ENCODE measurements around the gene CELSR1.
"Not testable (repeated sequence)": the region's sequence is repeated elsewhere in the genome, so short reads cannot be mapped to it uniquely, and the experiment has no call there.

CELSR1 gene

GRCh38 chr22:46405901-46406300, 131.5 kb downstream of the CELSR1 start:
- H3K36me3 ChIP-seq (ENCODE audit: control insufficient read depth, insufficient read depth, low read length): peaks cover 2% of the 10 kb centered on the region; the same call in 1 of the 2 replicates
- WGBS (ENCODE audit: insufficient coverage, insufficient read length): no CpG with 5 or more reads among the region's 4 CpGs
- H3K4me3 ChIP-seq (ENCODE audit: low read length): no peak overlapping the region
- no peak overlapping the region for H3K27ac ChIP-seq (ENCODE audit: low read length)
- H3K4me1 ChIP-seq (ENCODE audit: control insufficient read depth, insufficient read depth, low read length): no peaks in the 10 kb centered on the region
- no peaks in the 10 kb centered on the region for H3K9me3 ChIP-seq (ENCODE audit: control insufficient read depth, insufficient read depth, low read length)
- DNase-seq (ENCODE audit: low read depth, low spot score): no peak
- no peaks in the 10 kb centered on the region; the same call in 1 of the 2 replicates for H3K27me3 ChIP-seq (ENCODE audit: control insufficient read depth, insufficient read depth, low read length)

- not testable (repeated sequence) for H3K27ac ChIP-seq (ENCODE audit: low read length); H3K4me3 ChIP-seq (ENCODE audit: low read length); H3K9me3 ChIP-seq (ENCODE audit: control insufficient read depth, insufficient read depth, low read length); H3K27me3 ChIP-seq (ENCODE audit: control insufficient read depth, insufficient read depth, low read length); H3K36me3 ChIP-seq (ENCODE audit: control insufficient read depth, insufficient read depth, low read length); DNase-seq (ENCODE audit: low read depth, low spot score); H3K4me1 ChIP-seq (ENCODE audit: control insufficient read depth, insufficient read depth, low read length)
- WGBS (ENCODE audit: insufficient coverage, insufficient read length): no CpG with 5 or more reads among the region's 7 CpGs
Observed at GRCh38 chr22:46403880-46404279, 133.5 kb downstream of the CELSR1 start.

GRCh38 chr22:46402505-46402904, 134.9 kb downstream of the CELSR1 start:
- H3K4me3 ChIP-seq (ENCODE audit: low read length): no peak overlapping the region
- WGBS (ENCODE audit: insufficient coverage, insufficient read length): no CpG with 5 or more reads among the region's 2 CpGs
- H3K27me3 ChIP-seq (ENCODE audit: control insufficient read depth, insufficient read depth, low read length): no peaks in the 10 kb centered on the region; the same call in 1 of the 2 replicates
- no peaks in the 10 kb centered on the region for H3K4me1 ChIP-seq (ENCODE audit: control insufficient read depth, insufficient read depth, low read length)
- H3K27ac ChIP-seq (ENCODE audit: low read length): no peak overlapping the region
- DNase-seq (ENCODE audit: low read depth, low spot score): no peak
- H3K9me3 ChIP-seq (ENCODE audit: control insufficient read depth, insufficient read depth, low read length): no peaks in the 10 kb centered on the region
- peaks cover 2% of the 10 kb centered on the region; the same call in 1 of the 2 replicates for H3K36me3 ChIP-seq (ENCODE audit: control insufficient read depth, insufficient read depth, low read length)

- Histone ChIP-seq H3K36me3 (ENCODE audit: control insufficient read depth, insufficient read depth, low read length) (peaks cover 2% of the 10 kb centered on the region; the same call in 1 of the 2 replicates), H3K4me1 (ENCODE audit: control insufficient read depth, insufficient read depth, low read length) (no peaks in the 10 kb centered on the region), H3K27me3 (ENCODE audit: control insufficient read depth, insufficient read depth, low read length) (no peaks in the 10 kb centered on the region; the same call in 1 of the 2 replicates), H3K4me3 (ENCODE audit: low read length) (no peak overlapping the region), H3K27ac (ENCODE audit: low read length) (no peak overlapping the region), H3K9me3 (ENCODE audit: control insufficient read depth, insufficient read depth, low read length) (no peaks in the 10 kb centered on the region)
- no CpG with 5 or more reads among the region's 10 CpGs for WGBS (ENCODE audit: insufficient coverage, insufficient read length)
- DNase-seq (ENCODE audit: low read depth, low spot score): no peak
Observed at GRCh38 chr22:46401370-46401769, 136.1 kb downstream of the CELSR1 start.

GRCh38 chr22:46399251-46400024, 138.0 kb downstream of the CELSR1 start:
- no peaks in the 10 kb centered on the region; the same call in 1 of the 2 replicates for H3K27me3 ChIP-seq (ENCODE audit: control insufficient read depth, insufficient read depth, low read length)
- H3K36me3 ChIP-seq (ENCODE audit: control insufficient read depth, insufficient read depth, low read length): peaks cover 2% of the 10 kb centered on the region; the same call in 1 of the 2 replicates
- no peak overlapping the region for H3K4me3 ChIP-seq (ENCODE audit: low read length)
- no peaks in the 10 kb centered on the region for H3K4me1 ChIP-seq (ENCODE audit: control insufficient read depth, insufficient read depth, low read length)
- DNase-seq (ENCODE audit: low read depth, low spot score): no peak
- WGBS (ENCODE audit: insufficient coverage, insufficient read length): no CpG with 5 or more reads among the region's 16 CpGs
- H3K27ac ChIP-seq (ENCODE audit: low read length): no peak overlapping the region
- no peaks in the 10 kb centered on the region for H3K9me3 ChIP-seq (ENCODE audit: control insufficient read depth, insufficient read depth, low read length)

GRCh38 chr22:46397951-46398350, 139.5 kb downstream of the CELSR1 start:
- Histone ChIP-seq H3K9me3 (ENCODE audit: control insufficient read depth, insufficient read depth, low read length) (no peaks in the 10 kb centered on the region), H3K27ac (ENCODE audit: low read length) (no peak overlapping the region), H3K4me3 (ENCODE audit: low read length) (no peak overlapping the region), H3K4me1 (ENCODE audit: control insufficient read depth, insufficient read depth, low read length) (no peaks in the 10 kb centered on the region), H3K27me3 (ENCODE audit: control insufficient read depth, insufficient read depth, low read length) (no peaks in the 10 kb centered on the region; the same call in 1 of the 2 replicates), H3K36me3 (ENCODE audit: control insufficient read depth, insufficient read depth, low read length) (peaks cover 2% of the 10 kb centered on the region; the same call in 1 of the 2 replicates)
- WGBS (ENCODE audit: insufficient coverage, insufficient read length): no CpG with 5 or more reads among the region's 19 CpGs
- DNase-seq (ENCODE audit: low read depth, low spot score): no peak

- Histone ChIP-seq H3K4me3 (ENCODE audit: low read length) (no peak overlapping the region), H3K27me3 (ENCODE audit: control insufficient read depth, insufficient read depth, low read length) (no peaks in the 10 kb centered on the region; the same call in 1 of the 2 replicates), H3K27ac (ENCODE audit: low read length) (no peak overlapping the region), H3K36me3 (ENCODE audit: control insufficient read depth, insufficient read depth, low read length) (peaks cover 2% of the 10 kb centered on the region; the same call in 1 of the 2 replicates), H3K9me3 (ENCODE audit: control insufficient read depth, insufficient read depth, low read length) (no peaks in the 10 kb centered on the region), H3K4me1 (ENCODE audit: control insufficient read depth, insufficient read depth, low read length) (no peaks in the 10 kb centered on the region)
- no peak for DNase-seq (ENCODE audit: low read depth, low spot score)
- WGBS (ENCODE audit: insufficient coverage, insufficient read length): no CpG with 5 or more reads among the region's 18 CpGs
Observed at GRCh38 chr22:46397514-46397913, 139.9 kb downstream of the CELSR1 start.

- not testable (repeated sequence) for H3K4me1 ChIP-seq (ENCODE audit: control insufficient read depth, insufficient read depth, low read length); DNase-seq (ENCODE audit: low read depth, low spot score); H3K27me3 ChIP-seq (ENCODE audit: control insufficient read depth, insufficient read depth, low read length); H3K27ac ChIP-seq (ENCODE audit: low read length); H3K9me3 ChIP-seq (ENCODE audit: control insufficient read depth, insufficient read depth, low read length); H3K4me3 ChIP-seq (ENCODE audit: low read length); H3K36me3 ChIP-seq (ENCODE audit: control insufficient read depth, insufficient read depth, low read length)
- no CpG with 5 or more reads among the region's 5 CpGs for WGBS (ENCODE audit: insufficient coverage, insufficient read length)
Observed at GRCh38 chr22:46397049-46397448, 140.4 kb downstream of the CELSR1 start.

- Histone ChIP-seq H3K4me3 (ENCODE audit: low read length) (no peak overlapping the region), H3K9me3 (ENCODE audit: control insufficient read depth, insufficient read depth, low read length) (no peaks in the 10 kb centered on the region), H3K27me3 (ENCODE audit: control insufficient read depth, insufficient read depth, low read length) (no peaks in the 10 kb centered on the region), H3K4me1 (ENCODE audit: control insufficient read depth, insufficient read depth, low read length) (no peaks in the 10 kb centered on the region), H3K27ac (ENCODE audit: low read length) (no peak overlapping the region), H3K36me3 (ENCODE audit: control insufficient read depth, insufficient read depth, low read length) (no peaks in the 10 kb centered on the region)
- WGBS (ENCODE audit: insufficient coverage, insufficient read length): no CpG with 5 or more reads among the region's 13 CpGs
- no peak for DNase-seq (ENCODE audit: low read depth, low spot score)
Observed at GRCh38 chr22:46395145-46395544, 142.3 kb downstream of the CELSR1 start.

- Histone ChIP-seq H3K4me3 (ENCODE audit: low read length) (no peak overlapping the region), H3K27ac (ENCODE audit: low read length) (no peak overlapping the region), H3K9me3 (ENCODE audit: control insufficient read depth, insufficient read depth, low read length) (no peaks in the 10 kb centered on the region), H3K27me3 (ENCODE audit: control insufficient read depth, insufficient read depth, low read length) (no peaks in the 10 kb centered on the region), H3K36me3 (ENCODE audit: control insufficient read depth, insufficient read depth, low read length) (no peaks in the 10 kb centered on the region), H3K4me1 (ENCODE audit: control insufficient read depth, insufficient read depth, low read length) (no peaks in the 10 kb centered on the region)
- WGBS (ENCODE audit: insufficient coverage, insufficient read length): no CpG with 5 or more reads among the region's 14 CpGs
- DNase-seq (ENCODE audit: low read depth, low spot score): no peak
Observed at GRCh38 chr22:46394622-46395021, 142.8 kb downstream of the CELSR1 start.

- Histone ChIP-seq H3K27ac (ENCODE audit: low read length) (no peak overlapping the region), H3K4me1 (ENCODE audit: control insufficient read depth, insufficient read depth, low read length) (no peaks in the 10 kb centered on the region), H3K9me3 (ENCODE audit: control insufficient read depth, insufficient read depth, low read length) (no peaks in the 10 kb centered on the region), H3K27me3 (ENCODE audit: control insufficient read depth, insufficient read depth, low read length) (no peaks in the 10 kb centered on the region), H3K36me3 (ENCODE audit: control insufficient read depth, insufficient read depth, low read length) (no peaks in the 10 kb centered on the region), H3K4me3 (ENCODE audit: low read length) (no peak overlapping the region)
- DNase-seq (ENCODE audit: low read depth, low spot score): no peak
- no CpG with 5 or more reads among the region's 14 CpGs for WGBS (ENCODE audit: insufficient coverage, insufficient read length)
Observed at GRCh38 chr22:46393873-46394272, 143.5 kb downstream of the CELSR1 start.
